HCT116 (cell line): Measurements from ENCODE around the gene USP47. TPM values are rescaled to one million over a fixed set of nuclear protein-coding genes. Genes with fewer than 3 reads are reported as not detected.

ENCODE experiments used
- ATAC-seq: fragments of 200-7000 bp; cut with Tn5 transposase; 2 replicates; pipeline ENCODE4 v1.9.1; 2020; ENCODE audit warnings: mild to moderate bottlenecking, moderate library complexity
- BruUV-seq: library from RNA; stranded (reverse); fragments of 400-500 nt; replicated peaks from 2 replicates; lab custom pipeline; 2021; lab: Mats Ljungman, UMichigan
- CTCF ChIA-PET: fragments of 300-600 bp; sonication (Branson Sonifier 250); formaldehyde crosslinking; loops from one replicate; lab custom pipeline; 2021; ENCODE audit warnings: antibody characterized with exemption; lab: Charles Lee
- POLR2A ChIA-PET: fragments of 300-600, 350-600 bp; sonication (Branson Sonifier 250); formaldehyde crosslinking; loops from one replicate; lab custom pipeline; 2021; ENCODE audit warnings: antibody characterized with exemption; lab: Charles Lee
- RAD21 ChIA-PET, 2 experiments: fragments of 300-600 bp; sonication (Branson Sonifier 250); formaldehyde crosslinking; loops; one replicate each; lab custom pipeline; 2023; ENCODE audit warnings: low total read pairs in 2 of 2; ENCODE audit not compliant: uncharacterized antibody in 2 of 2, unreplicated experiment in 2 of 2, low non-redundant PET in 1 of 2; lab: Charles Lee
- DNase-seq: peaks from one replicate; pipeline ENCODE4 v3.0.0-alpha.2; 2010; ENCODE audit warnings: low read depth, low spot score
- H2AFZ ChIP-seq: fragments of 200-600 bp; shearing (Covaris generic), sonication (generic); 2 replicates; pipeline ENCODE4 v1.6.1; 2017; ENCODE audit warnings: low read depth, mixed run types, mixed read lengths, antibody characterized with exemption, low read length; ENCODE audit not compliant: poor library complexity, severe bottlenecking
- H3K27ac ChIP-seq: 2 replicates; pipeline ENCODE4 v1.5.1; 2012; ENCODE audit warnings: low read depth, low read length
- H3K27me3 ChIP-seq: fragments of 200-600 bp; sonication (generic); 2 replicates; pipeline ENCODE4 v1.6.1; 2016; ENCODE audit warnings: mixed run types, low read length, mixed read lengths; ENCODE audit not compliant: insufficient read depth
- H3K36me3 ChIP-seq, 2 experiments: fragments of 200-500 bp in 1 of 2; fragments of 200-600 bp in 1 of 2; sonication (Bioruptor generic) in 1 of 2; sonication (generic) in 1 of 2; 2 replicates each; pipeline versions ENCODE4 v1.5.1 to v1.6.1; 2014 to 2016; ENCODE audit warnings: low read length in 2 of 2, inconsistent platforms in 1 of 2, mixed read lengths in 1 of 2, mixed run types in 1 of 2; ENCODE audit not compliant: insufficient read depth in 2 of 2, control insufficient read depth in 1 of 2
- H3K4me1 ChIP-seq, 2 experiments: fragments of 200-600 bp in 1 of 2; sonication (generic) in 1 of 2; 2 replicates each; pipeline versions ENCODE4 v1.5.1 to v1.6.1; 2012 to 2017; ENCODE audit warnings: low read length in 2 of 2, inconsistent platforms in 1 of 2, mild to moderate bottlenecking in 1 of 2, mixed read lengths in 1 of 2, mixed run types in 1 of 2, moderate library complexity in 1 of 2; ENCODE audit not compliant: insufficient read depth in 2 of 2, control insufficient read depth in 1 of 2
- H3K4me2 ChIP-seq: fragments of 200-600 bp; sonication (generic); 2 replicates; pipeline ENCODE4 v1.6.1; 2017; ENCODE audit warnings: mixed run types, low read length, mixed read lengths
- H3K4me3 ChIP-seq, 2 experiments: fragments of 200-600 bp in 1 of 2; sonication (generic) in 1 of 2; replicated peaks in 1 of 2; 2 replicates each; pipeline ENCODE4 v1.5.1; 2011 to 2016; ENCODE audit warnings: low read length in 2 of 2, control low read depth in 1 of 2, low read depth in 1 of 2, mild to moderate bottlenecking in 1 of 2, mixed read lengths in 1 of 2, mixed run types in 1 of 2
- H3K79me2 ChIP-seq: fragments of 200-600 bp; sonication (generic); 2 replicates; pipeline ENCODE4 v1.6.1; 2017; ENCODE audit warnings: mild to moderate bottlenecking, mixed run types, low read length, moderate library complexity, mixed read lengths; ENCODE audit not compliant: insufficient read depth
- H3K9ac ChIP-seq: fragments of 200-600 bp; sonication (generic); 2 replicates; pipeline ENCODE4 v1.6.1; 2016; ENCODE audit warnings: low read length, mixed read lengths
- H3K9me2 ChIP-seq: fragments of 200-600 bp; sonication (generic), shearing (Covaris generic); 2 replicates; pipeline ENCODE4 v1.6.1; 2017; ENCODE audit warnings: mixed run types, mild to moderate bottlenecking, moderate library complexity; ENCODE audit not compliant: insufficient read depth
- H3K9me3 ChIP-seq, 2 experiments: fragments of 200-500 bp in 1 of 2; fragments of 200-600 bp in 1 of 2; sonication (Bioruptor generic) in 1 of 2; sonication (generic) in 1 of 2; 2 replicates each; pipeline ENCODE4 v1.6.1; 2014 to 2017; ENCODE audit warnings: low read length in 2 of 2, mixed read lengths in 2 of 2, inconsistent platforms in 1 of 2, low read depth in 1 of 2, mild to moderate bottlenecking in 1 of 2, mixed run types in 1 of 2, moderate library complexity in 1 of 2; ENCODE audit not compliant: control insufficient read depth in 1 of 2, insufficient read depth in 1 of 2
- H4K20me1 ChIP-seq: fragments of 200-600 bp; sonication (generic), shearing (Covaris generic); 2 replicates; pipeline ENCODE4 v1.6.1; 2017; ENCODE audit warnings: mixed run types, mild to moderate bottlenecking, moderate library complexity; ENCODE audit not compliant: insufficient read depth
- EZH2 ChIP-seq: fragments of 200-600 bp; sonication (generic); IDR thresholded peaks from 2 replicates; pipeline ENCODE4 v1.6.1; 2017; ENCODE audit warnings: antibody characterized with exemption, mixed run types
- EZH2phosphoT487 ChIP-seq: fragments of 200-600 bp; IDR thresholded peaks from 2 replicates; pipeline ENCODE4 v1.6.1; 2018; ENCODE audit warnings: antibody characterized with exemption, borderline replicate concordance
- POLR2A ChIP-seq: IDR thresholded peaks from 2 replicates; pipeline ENCODE4 v1.7.0; 2011; ENCODE audit warnings: borderline replicate concordance; ENCODE audit not compliant: insufficient read depth, insufficient read length; ENCODE audit errors: extremely low read depth
- RAD21 ChIP-seq: IDR thresholded peaks from 2 replicates; pipeline ENCODE4 v1.6.1; 2012; ENCODE audit warnings: low read depth, mild to moderate bottlenecking
- intact Hi-C: fragments of 100-400 bp; cut with micrococcal nuclease; formaldehyde crosslinking; loops from 2 replicates; pipeline ENCODE4 v1.10.0; 2022
- total RNA-seq: library from RNA; stranded (reverse); gene quantifications from one replicate; pipeline ENCODE4 v1.2.1, GENCODE V29; 2021; ENCODE audit not compliant: unreplicated experiment
- TF ChIP-seq, protein P1 (sequence below): IDR thresholded peaks from 2 replicates; pipeline ENCODE4 v1.6.1; 2012
- TF ChIP-seq, protein P2 (sequence below): IDR thresholded peaks from 2 replicates; pipeline ENCODE4 v1.6.1; 2012
- TF ChIP-seq, protein P3 (sequence below), 3 experiments: fragments of 200-600 bp in 1 of 3; sonication (generic) in 1 of 3; IDR thresholded peaks in 2 of 3; conservative IDR thresholded peaks in 1 of 3; 2 replicates each; pipeline ENCODE4 v1.5.1; 2012 to 2017; ENCODE audit warnings: low read depth in 2 of 3, low read length in 2 of 3, antibody characterized with exemption in 1 of 3, borderline replicate concordance in 1 of 3, control low read depth in 1 of 3, mild to moderate bottlenecking in 1 of 3, mixed read lengths in 1 of 3, mixed run types in 1 of 3, moderate library complexity in 1 of 3; ENCODE audit not compliant: insufficient read depth in 1 of 3

USP47 gene
- total RNA-seq, 1 experiment from 2014 or later = 18.9 TPM

DNA sequence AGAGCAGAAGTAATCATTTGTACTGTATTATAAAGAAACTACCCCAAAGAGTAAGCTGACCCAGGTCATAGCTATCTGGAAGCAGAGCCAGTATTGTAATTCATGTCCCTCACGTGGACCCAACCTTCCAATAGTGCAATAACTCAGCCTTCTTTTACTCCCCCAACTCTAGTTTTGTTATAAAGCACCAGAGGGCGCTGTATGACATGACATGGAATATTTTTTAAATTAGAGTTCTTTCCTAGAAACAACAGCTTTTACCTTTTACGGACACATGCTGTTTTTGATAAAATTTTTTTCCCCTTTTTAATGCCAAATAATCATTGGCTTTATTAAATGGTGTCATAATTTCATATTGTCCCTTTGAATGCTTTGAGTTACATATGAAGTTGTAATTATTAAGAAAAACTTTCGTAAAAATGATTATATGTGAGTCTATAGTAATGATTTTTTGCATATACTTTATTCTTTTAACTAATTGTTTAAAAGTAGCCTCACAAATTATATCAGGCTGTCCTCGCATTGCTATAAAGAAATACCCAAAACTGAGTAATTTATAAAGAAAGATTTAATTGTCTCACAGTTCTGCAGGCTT, 89.8 kb downstream of the USP47 start:
- no peak overlapping the region for H3K4me2 ChIP-seq
- peak; percentile 38 for DNase-seq
- no peaks in the 10 kb centered on the region for H3K79me2 ChIP-seq
- no peaks in the 10 kb centered on the region for H3K9me3 ChIP-seq
- no peak overlapping the region for H3K9ac ChIP-seq
- TF ChIP-seq, protein P1, sequence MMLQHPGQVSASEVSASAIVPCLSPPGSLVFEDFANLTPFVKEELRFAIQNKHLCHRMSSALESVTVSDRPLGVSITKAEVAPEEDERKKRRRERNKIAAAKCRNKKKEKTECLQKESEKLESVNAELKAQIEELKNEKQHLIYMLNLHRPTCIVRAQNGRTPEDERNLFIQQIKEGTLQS = no peak
- TF ChIP-seq POLR2A (no peak), RAD21 (peak; percentile 80), EZH2phosphoT487 (no peak), EZH2 (no peak)
- TF ChIP-seq, protein P2, sequence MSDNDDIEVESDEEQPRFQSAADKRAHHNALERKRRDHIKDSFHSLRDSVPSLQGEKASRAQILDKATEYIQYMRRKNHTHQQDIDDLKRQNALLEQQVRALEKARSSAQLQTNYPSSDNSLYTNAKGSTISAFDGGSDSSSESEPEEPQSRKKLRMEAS = 0 out of 2 replicates have a peak, but pooled peaks have one; percentile 2
- TF ChIP-seq, protein P3, sequence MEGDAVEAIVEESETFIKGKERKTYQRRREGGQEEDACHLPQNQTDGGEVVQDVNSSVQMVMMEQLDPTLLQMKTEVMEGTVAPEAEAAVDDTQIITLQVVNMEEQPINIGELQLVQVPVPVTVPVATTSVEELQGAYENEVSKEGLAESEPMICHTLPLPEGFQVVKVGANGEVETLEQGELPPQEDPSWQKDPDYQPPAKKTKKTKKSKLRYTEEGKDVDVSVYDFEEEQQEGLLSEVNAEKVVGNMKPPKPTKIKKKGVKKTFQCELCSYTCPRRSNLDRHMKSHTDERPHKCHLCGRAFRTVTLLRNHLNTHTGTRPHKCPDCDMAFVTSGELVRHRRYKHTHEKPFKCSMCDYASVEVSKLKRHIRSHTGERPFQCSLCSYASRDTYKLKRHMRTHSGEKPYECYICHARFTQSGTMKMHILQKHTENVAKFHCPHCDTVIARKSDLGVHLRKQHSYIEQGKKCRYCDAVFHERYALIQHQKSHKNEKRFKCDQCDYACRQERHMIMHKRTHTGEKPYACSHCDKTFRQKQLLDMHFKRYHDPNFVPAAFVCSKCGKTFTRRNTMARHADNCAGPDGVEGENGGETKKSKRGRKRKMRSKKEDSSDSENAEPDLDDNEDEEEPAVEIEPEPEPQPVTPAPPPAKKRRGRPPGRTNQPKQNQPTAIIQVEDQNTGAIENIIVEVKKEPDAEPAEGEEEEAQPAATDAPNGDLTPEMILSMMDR (IDR thresholded peaks at IDR 0.05 in 2 of 3, conservative IDR thresholded peaks at IDR 0.05 in 1 of 3; ENCODE audit: borderline replicate concordance in 1 of 3, insufficient read depth in 1 of 3, low read depth in 2 of 3, low read length in 2 of 3) = peak; percentile 47 to 72 (median 67); a peak in 5 of 6 replicates
- no peak overlapping the region for H2AFZ ChIP-seq
- no peak overlapping the region for H3K4me3 ChIP-seq
- intact Hi-C loops = loop anchor here (1.0 to 2.0 kb wide), 2 partner anchors 113 to 351 kb away; no protein-coding TSS in a partner anchor
- H3K36me3 ChIP-seq = peaks cover 2 to 8% of the 10 kb centered on the region in 2 experiments; a peak in 1 of 4 replicates
- H4K20me1 ChIP-seq = no peaks in the 10 kb centered on the region
- ChIA-PET RAD21 (interaction anchor here (1.2 to 2.5 kb wide), 2 partner anchors 113 kb away, joined by 5 to 9 read pairs; no protein-coding TSS in a partner anchor), CTCF (interaction anchor here (0.8 to 1.8 kb wide), 13 partner anchors 10 to 352 kb away, joined by 3 to 29 read pairs (median 3); no protein-coding TSS in a partner anchor), POLR2A (no interaction called here)
- no peaks in the 10 kb centered on the region for H3K4me1 ChIP-seq
- no peak overlapping the region for H3K27ac ChIP-seq
- ATAC-seq = peak; percentile 87
- H3K9me2 ChIP-seq = no peaks in the 10 kb centered on the region
- BruUV-seq = no TSS peak
- H3K27me3 ChIP-seq = no peaks in the 10 kb centered on the region
